ENCODE results near the gene KLF11. TPM values are rescaled to one million over a fixed set of nuclear protein-coding genes. Genes with fewer than 3 reads are reported as not detected.
"Not testable (repeated sequence)": the region's sequence is repeated elsewhere in the genome, so short reads cannot be mapped to it uniquely, and the experiment has no call there.

KLF11 gene
- total RNA-seq, 1 donor from 2014 or later: 16.1 TPM

DNA sequence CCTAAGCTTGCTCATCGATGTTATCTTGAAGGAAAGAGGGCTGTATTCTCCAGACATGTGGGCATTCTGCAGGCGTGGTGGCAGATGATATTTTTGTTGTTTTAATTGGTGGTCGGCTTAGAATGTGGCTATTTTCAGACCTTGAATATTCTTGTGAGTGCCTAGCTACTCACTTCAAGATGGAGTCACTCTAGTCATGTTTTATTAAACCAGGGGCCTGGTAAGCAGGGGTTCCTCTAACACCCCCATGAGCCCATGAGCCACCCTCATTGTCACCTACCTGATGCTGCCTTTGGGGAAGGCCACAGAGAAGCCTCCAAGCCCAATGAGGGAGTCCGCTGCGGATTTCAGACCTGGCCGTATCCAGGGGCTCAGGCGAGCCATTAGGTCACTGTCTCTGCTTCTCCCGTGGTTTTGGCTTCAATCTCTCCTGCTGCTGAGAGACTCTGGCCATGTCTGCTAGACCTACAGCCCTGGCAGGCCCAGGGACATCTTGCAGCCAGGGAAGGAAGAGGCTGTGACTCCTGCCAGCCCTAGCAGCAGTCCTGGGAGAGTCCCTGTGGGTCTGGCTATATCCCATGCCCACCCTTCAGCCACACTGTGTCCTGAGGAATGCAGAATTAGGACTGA is 16.3 kb upstream of the KLF11 start:
- no peak for DNase-seq

DNA sequence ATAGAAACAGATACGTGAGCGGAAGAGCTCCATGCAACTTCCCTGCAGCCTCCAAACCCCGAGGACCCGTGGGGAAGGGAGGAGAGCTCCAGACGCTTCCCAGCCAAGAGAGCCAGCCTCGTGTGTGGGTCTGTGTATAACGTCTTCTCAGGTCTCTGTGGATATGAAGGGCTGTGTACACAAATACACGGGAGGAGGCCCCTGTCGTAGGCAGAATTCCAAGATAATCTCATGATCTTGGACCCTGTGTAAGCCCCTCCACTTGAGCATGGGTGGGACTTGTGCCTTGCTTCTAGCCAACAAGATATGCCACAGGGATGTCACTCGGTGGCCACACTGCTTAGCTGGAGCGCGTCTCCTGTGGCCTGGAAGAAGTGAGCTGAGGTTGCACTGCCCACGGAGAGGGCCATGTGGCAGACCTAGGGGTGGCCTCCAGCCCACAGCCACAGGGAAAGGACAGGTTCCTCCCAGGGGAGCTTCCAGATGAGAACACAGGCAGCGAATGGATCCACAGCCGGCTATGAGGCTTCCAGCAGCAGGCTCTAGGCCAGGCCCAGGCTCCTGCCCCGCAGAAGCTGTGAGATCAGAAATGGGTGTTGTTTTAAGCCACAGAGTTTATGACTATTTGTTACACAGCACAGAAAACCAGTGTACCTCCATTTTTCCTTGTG is 15.6 kb upstream of the KLF11 start:
- DNase-seq: no peak

DNA sequence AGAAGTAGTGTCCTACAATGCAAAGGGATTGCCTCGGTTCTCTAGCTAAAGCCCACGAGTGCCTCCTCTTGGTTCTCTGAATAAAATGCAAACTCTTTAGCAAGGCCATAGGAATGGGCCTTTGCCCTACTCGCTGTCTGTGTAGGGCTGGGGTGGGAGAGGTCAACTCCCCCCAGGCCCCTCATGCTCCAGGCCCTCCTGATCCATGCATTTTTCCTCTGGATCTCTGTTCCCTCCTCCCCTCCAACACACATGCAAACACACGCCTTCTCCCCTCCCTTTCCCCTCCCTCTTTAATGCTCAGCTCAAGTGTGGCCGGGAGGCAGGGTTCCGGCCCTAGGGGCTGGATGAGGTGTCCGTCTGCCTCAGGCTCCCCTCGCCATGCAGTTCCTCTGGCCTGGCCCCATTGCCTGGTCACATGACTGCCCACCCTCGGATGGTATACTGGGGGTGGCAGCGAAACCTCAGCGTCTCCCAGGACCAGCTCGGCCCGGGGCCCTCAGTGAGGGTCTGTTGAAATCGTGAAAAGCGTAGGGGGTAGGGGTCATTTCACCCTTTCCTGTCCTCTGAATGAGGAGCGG is 14.9 kb upstream of the KLF11 start:
- DNase-seq: no peak

DNA sequence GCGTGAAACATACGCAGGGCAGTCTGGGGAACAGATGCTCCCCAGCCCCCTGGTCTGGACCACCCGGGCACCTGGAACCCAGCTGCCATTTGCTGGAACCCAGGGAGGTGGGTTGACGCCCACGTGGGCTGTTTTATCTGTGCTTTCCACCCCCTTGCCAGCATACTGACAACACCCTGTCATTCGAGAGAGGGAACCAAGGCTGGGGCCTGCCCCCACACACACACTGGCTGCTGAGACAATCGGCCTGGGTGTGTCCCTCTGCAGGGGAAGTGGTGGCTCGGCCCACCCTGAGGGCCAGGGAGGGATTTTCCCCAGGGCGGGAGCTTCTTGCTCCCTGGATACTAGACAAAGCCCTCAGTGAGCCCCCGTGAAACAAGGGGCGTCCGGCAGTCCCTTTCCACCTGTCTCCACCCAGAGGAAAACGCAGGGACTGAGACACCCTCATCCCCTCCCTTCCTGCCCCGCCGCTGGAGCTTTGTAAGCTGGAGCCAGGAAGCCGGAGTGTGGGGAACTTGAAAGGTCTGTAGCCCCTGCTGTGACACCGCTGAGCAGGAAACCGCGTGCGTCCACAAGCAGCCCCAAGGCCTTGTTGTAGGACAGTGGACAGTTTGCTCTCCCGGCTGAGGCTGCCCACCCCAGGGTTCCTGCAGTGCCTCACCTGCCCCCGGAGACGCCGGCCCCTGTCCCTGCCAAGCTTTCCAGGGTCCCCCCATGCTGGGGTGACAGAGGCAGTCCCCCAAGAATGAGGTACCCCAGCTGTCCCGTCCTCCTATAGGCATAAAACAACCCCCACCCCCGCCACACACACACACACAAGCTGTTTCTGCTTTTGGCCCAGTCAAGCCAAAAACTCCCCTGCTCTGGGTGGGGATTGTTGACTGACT is 14.1 kb upstream of the KLF11 start:
- peak; percentile 38 for DNase-seq

DNA sequence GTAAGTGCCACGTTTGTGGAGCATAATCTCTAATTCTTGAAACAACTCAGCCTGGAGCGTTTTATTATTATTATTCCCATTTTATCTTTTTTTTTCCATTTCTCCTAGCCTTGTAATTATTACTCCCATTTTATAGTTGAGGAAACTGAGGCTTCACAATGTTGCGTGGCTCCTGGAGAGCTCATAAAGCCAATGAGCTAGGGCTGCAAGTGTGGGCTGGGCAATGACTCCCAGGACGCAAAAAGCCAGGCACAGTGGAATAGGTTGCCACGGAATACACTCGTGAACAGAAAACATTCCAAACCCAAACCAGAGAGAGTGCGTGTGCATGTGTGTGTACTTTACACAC is 13.5 kb upstream of the KLF11 start:
- no peak for DNase-seq

DNA sequence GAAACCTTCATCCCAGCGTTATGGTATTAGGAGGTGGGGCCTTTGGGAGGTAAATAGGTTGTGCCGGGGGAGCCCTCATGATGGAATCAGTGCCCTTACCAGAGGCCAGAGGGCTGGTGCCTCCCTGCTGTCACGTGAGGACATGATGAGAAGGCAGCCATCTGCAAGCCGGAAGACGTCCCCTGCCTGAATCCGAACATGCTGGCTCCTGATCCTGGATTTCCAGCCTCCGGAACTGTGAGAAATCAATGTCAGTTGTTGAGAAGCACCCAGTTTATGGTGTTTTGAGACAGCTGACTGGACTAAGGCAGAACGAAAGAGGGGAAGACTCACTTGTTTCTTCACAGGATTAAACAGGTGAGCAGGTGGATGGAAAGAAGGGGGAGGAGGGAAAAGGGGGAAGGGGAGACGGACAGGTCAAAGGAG is 13.0 kb upstream of the KLF11 start:
- peak; percentile 36 for DNase-seq

DNA sequence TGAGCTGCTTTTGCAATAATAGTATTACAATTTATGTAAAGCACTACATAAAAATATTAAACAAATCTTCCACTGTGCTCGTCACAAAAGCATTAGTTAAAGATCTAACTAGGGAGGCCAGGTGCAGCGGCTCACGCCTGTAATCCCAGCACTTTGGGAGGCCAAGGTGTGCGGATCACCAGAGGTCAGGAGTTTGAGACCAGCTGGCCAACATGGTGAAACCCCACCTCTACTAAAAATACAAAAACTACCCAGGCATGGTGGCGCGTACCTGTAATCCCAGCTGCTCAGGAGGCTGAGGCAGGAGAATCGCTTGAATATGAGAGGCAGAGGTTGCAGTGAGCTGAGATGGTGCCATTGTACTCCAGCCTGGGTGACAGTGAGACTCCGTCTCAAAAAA is 12.6 kb upstream of the KLF11 start:
- not testable (repeated sequence) for DNase-seq

DNA sequence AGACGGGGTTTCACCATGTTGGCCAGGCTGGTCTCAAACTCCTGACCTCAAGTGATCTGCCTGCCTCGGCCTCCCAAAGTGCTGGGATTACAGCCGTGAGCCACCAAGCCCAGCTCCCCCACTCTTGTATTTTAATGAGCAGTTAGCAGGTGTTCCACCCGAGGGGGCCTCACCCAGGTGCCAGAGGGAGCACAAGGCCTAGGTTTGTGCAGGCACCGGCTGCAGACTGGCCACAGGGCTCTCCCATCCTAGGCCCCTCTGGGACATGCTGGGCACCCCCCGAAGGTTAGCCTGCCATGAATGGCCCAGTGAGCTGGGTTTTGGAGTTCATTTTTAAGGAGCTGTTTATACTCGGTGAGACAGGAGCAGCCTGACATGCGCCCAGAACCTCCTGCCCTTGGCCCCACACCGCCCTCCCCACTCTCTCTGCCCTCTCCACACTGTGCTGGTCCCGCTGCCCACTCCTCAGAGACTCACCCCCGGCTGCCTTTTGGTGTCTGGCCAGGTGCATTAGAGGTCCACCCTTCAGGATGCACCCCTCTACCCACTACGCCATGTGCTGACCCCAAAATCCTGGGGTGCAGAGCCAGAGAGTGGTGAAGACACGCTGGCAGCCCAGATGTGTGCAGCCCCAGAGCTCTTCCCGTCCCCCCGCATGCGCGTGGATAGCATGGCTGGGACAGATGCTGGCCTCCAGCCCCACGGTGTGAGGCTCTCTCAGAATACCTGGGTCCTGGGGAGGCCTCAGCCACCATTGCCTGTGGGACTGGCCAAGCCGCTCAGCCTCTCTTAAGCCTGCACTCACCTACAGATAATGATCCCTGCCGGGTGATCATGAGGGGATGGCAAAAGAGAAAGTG is 11.2 kb upstream of the KLF11 start:
- DNase-seq: no peak

DNA sequence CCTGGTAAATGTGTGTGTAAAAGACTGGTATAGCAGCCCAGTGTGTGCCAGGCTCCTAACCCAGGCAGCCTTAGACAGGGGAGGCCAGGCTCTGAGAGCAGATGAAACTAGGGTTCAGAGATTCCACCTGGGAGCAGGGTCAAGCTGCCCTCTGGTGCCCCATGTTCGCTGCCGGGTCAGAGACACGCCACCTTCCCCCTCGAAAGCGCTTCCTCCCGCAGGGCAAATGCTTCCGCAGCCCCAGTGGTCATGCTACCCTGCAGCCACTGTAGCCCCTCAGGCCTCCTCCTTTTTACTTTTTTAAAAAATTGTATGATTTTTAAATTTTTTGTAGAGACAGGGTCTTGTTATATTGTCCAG is 10.6 kb upstream of the KLF11 start:
- no peak for DNase-seq

DNA sequence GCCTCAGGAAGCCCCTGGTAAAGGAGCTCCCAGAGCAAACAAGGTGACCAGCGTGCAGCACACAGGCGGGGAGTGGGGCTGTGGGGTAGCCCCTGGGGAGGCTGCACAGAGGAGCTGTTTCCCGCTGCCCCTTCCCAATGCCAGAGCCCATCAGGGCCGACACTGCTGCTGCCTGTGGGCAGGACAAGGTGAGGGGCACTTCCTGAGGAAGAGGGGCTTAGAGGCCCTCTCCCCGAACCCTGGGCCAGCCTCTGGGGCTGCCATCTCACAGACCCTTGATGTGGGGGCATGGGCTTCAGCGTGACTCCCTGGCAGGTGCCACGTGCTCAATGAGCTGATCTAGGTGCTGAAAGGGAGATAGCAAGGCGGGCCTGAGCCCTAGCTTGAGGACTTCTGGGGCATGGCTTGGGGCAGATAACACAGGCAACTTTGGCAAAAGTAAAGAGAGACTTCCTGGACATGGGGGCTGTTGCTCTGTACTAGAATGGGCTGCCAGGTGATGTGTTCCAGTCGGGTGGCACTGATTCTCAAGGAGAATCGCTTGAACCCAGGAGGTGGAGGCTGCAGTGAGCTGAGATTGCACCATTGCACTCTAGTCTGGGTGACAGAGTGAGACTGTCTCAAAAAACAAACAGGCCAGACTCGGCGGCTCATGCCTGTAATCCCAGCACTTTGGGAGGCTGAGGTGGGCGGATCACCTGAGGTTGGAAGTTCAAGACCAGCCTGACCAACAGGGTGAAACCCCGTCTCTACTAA is 9.9 kb upstream of the KLF11 start:
- DNase-seq: no peak

DNA sequence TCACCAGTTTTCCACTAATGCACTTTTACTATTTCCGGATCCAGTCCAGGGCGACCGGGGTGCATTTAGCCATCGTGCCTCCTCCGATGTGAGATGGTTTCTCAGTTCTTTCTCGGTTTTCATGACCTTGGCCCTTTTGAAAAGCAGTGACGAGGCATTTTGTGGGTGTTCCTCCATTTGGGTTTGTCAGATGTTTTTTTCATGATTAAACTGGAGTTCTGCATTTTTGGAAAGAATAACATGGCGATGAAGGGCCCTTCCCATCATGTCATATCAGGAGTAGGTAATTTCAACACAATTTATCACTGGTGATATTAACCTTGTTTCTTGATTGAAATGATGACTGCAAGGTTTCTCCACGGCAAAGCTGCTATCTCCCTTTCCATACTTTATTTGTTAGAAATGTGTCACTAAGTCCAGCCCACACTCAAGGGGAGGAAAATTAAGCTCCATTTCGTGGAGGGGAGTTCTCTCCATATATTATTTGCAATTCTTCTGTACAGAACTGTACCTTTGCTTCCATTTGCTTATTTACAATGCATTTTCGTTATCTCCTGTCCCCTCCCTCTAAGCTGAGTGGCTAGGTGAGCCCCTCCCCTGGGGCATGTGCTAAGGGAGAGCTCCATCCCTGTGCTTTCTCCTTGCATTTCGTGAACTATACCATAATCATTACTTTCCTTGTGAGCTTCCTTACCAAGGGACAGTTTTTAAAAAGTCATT is 8.9 kb upstream of the KLF11 start:
- DNase-seq: no peak

DNA sequence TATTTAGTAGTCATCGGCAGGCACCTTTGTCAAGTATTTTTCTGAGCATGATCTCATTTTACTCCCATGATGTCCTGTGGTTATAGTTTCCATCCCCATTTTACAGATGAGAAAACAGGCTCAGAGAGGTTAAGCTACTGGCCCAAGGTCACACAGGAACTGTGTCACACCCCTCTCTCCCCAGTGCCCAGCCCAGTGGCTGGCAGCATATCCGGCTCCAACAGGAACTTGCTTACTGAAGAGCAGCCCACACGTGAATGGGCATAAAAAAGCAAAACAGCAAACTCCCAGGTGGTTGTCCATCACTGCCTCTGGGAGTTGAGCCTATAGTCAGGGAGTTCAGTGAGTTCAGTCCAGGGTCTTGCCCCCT is 8.3 kb upstream of the KLF11 start:
- no peak for DNase-seq

DNA sequence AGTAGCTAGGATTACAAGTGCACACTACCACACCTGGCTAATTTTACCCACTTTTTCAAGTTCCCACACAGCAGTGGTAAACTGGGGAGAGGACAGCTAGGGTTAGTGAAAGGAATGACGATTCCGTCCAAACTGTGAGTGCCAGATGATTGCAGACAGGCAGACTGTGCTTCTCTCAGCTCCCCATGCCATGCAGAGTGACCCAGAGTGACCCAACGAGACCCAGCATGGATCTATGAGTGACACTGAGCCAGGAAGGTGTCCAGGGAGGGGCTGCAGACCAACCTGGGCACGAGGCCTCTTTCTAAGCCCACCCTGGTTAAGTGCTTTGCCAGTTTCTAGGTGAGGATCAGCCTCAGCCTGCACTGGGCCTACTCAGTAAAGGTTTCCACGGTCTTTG is 7.7 kb upstream of the KLF11 start:
- DNase-seq: no peak

DNA sequence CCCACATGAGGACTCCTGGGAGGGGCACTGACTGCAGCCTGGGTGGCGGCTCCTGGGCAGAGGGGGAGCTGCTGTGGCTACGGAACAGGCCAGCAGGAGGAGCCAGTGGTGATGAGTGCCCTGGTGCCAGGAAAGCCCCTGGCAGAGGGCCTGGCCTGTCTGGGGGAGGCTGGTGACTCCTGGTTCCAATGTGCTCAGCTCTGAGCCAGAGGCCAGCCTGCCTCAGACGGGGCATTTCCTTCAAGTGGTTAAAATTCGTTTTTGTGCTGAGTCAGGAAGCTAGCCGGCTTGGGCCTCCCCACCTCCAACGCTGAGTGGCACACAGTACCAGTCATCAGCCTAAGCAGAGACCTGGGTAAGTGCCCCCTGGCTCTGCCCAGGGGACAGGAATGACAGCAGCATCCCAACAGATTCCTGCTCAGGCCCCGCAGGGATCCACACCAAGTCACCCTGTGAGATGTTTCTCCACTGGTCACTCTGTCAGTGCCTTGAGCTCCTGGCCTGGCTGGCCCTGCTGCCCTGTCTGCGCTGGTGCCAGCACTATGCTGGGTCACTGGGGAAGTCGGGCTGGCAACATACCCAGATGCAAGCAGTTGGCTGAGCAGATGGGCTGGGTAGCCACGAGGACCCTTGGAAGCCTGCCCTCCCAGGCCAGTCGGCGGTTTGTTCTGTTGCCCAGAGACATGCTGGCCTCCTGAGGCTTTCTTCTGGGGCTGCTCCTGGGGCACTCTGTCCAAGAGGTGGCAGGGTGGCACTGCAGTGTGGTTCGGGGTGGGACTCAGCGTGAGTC is 7.1 kb upstream of the KLF11 start:
- DNase-seq: no peak

DNA sequence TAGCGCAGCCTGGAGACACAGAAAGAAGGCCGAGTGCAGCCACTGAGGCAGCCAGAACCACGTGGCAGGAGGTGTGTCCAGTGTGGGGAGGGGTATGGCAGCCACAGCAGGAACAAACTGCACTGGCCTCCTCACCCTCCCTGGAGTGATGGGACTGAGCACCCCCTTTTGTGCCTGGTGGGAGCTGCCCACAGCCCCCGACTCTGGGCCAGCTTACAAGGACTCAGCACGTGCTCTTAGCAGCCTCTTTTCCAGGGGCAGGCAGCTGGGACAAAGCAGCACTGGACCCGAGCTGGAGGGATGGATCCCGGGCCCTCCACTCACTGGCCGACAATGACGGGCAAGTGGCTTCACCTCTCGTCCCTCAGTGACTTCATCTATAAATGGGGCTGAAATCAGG is 5.2 kb upstream of the KLF11 start:
- DNase-seq: no peak

DNA sequence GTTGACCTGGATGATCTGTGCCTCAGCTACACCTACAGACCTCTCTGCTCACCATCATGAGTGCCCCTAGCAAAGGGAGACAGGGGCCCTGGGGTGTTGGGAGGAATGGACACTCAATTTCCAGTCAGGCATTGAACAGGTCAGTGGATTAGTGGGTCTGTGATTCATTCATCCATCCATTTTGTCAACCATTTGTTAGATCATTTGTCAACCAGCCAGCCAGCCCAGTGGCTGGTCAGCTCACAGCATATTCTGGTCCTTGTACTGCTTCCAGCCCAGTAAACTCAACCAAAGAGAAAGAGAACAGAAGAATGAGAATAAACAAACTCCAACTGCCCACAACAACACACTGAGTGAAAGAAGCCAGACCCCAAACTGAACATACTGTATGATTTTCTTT is 4.6 kb upstream of the KLF11 start:
- DNase-seq: no peak

DNA sequence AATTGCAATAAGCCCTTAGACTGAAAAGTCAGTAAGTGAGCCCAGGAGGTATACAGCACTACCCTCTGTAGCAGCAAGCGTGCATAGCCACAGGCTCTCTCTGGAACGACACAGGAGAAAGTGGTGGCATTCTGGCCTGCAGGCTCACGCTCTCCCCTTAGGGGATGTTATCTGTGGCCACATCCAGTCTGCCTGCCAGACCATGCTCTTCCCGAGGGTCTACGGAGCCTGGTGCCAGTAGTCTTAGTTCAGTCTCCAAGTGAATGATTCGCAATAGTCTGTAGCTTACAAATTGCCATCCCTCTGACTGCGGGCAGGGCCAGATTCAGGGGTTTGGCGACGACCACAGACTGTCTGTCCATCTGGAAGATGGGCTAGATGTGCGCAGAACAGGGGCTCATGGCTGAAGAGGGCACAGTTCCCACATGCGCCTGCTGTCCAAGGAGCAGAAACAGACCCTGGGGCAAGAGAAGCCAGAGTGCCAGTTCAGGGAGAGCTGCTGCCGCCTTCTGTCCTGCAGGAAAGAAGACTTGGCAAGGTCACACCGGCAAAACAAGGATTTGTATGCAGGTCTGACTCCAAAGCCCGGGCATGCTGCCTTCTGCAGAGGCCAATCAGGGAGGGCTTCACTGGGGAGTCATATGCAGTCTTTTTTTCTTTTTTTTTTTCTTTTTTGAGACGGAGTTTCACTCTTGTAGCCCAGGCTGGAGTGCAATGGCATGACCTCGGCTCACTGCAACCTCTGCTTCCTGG is 3.5 kb upstream of the KLF11 start:
- no peak for DNase-seq

DNA sequence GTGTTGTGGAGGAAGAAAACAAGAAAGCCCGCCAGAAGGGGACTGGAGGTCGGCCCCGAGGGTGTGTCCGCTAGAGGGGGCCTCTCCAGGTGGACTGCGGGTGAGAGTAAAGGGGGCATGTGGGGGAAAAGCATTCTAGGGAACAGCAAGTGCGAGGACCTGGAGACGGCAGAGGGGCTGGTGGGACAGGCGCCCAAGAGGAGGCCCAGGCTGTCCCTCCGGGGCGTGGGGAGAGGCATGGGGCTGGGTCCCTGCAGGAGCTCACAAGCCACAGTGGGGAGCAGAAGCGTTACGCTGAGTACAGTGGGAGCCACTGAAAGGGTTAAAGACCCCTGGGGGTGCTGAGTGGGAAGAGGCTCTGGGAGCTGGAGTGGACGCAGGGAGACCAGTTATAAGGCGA is 1.6 kb upstream of the KLF11 start:
- DNase-seq: no peak
